ENCODE results near the gene P3H3. TPM values are rescaled to one million over a fixed set of nuclear protein-coding genes. Genes with fewer than 3 reads are reported as not detected.
A peak's percentile ranks its signal among the peaks of the same experiment; 100 is the strongest.

The P3H3 gene
- total and polyA plus RNA-seq, 2 of the 4 experiments (the other 2 are of a cell fraction): 27.8 to 83.9 TPM

DNA sequence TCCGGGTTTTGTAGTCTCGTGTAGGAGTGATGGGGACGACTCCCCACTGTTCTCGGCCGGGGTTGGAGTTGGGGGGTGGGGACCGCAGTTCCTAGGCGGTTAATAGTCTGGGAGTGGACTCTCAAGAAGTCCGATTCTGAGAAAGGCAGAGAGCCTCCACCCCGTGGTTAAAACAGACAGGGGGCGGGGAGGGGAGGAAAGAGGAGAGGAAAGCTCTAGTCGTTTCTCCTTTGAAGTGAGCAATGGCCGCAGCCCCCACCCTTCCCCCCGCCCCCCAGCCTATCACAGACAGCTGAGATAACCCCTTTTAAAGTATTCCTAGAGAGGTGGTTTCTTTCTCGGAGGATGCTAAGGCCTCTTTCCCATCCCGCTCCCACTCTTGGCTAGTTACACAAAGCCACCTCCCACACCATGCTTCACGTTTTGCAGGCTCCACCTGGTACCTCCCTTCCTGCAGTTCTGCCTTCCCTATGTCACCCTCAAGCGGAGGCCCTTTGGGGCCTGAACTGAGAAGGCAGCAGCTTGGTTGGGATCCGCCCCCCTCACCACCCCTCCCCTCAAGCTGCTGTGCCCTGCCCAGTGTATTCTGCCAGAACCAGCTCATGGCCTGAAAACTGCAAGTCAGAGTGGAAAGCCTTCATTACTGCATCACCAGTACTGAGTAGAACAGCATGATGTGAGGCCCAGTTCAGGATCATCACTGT, 24.6 kb downstream of the P3H3 start:
- no TSS peak for BruUV-seq (replicated peaks)
- peak overlapping the region; percentile 67 for H3K56ac ChIP-seq (ENCODE audit: extremely low read depth, insufficient read depth, low read length)
- H3K4ac ChIP-seq (ENCODE audit: low read depth, low read length): peak overlapping the region; percentile 85
- peaks cover 5% of the 10 kb centered on the region for H3K4me1 ChIP-seq (ENCODE audit: control insufficient read depth, insufficient read depth, low read length)
- H2BK15ac ChIP-seq (ENCODE audit: low read depth, low read length): no peak overlapping the region; the same call in 2 of the 3 replicates
- peak overlapping the region; percentile 84 for H2AK5ac ChIP-seq (ENCODE audit: low read depth, low read length)
- peak overlapping the region; percentile 90 for H2BK5ac ChIP-seq (ENCODE audit: low read depth, low read length, poor library complexity, severe bottlenecking)
- H4K91ac ChIP-seq (ENCODE audit: insufficient read depth, low read depth, low read length): peak overlapping the region; percentile 72
- peak overlapping the region; percentile 72 for H3K14ac ChIP-seq (replicated peaks; ENCODE audit: low read depth, low read length)
- H3K18ac ChIP-seq (ENCODE audit: low read depth, low read length): no peak overlapping the region; the same call in 1 of the 2 replicates
- peak overlapping the region; percentile 99 for H2AFZ ChIP-seq (replicated peaks; ENCODE audit: low read length, poor library complexity)
- intact Hi-C loops (cut with micrococcal nuclease) (loop anchor here (2.0 kb wide), 1 partner anchor 16 kb away; no protein-coding TSS in a partner anchor), in situ Hi-C loops (cut with MboI; ENCODE audit: low sequenced_read_pairs) (no loop called here), dilution Hi-C loops (cut with HindIII; ENCODE audit: low sequenced_read_pairs, unreplicated experiment) (no loop called here)
- peaks cover 15% of the 10 kb centered on the region for H4K20me1 ChIP-seq (ENCODE audit: insufficient read depth, low read length)
- H3K4me2 ChIP-seq (ENCODE audit: low read depth, low read length): peak overlapping the region; percentile 89
- H3K36me3 ChIP-seq (ENCODE audit: control insufficient read depth, insufficient read depth, low read length): peaks cover 32% of the 10 kb centered on the region
- no peaks in the 10 kb centered on the region for H3K9me3 ChIP-seq (ENCODE audit: control insufficient read depth, insufficient read depth, low read length)
- TF ChIP-seq MAZ (IDR thresholded peaks at IDR 0.05; ENCODE audit: borderline replicate concordance, low read depth, low read length): peak; percentile 67
- TF ChIP-seq, protein P1, sequence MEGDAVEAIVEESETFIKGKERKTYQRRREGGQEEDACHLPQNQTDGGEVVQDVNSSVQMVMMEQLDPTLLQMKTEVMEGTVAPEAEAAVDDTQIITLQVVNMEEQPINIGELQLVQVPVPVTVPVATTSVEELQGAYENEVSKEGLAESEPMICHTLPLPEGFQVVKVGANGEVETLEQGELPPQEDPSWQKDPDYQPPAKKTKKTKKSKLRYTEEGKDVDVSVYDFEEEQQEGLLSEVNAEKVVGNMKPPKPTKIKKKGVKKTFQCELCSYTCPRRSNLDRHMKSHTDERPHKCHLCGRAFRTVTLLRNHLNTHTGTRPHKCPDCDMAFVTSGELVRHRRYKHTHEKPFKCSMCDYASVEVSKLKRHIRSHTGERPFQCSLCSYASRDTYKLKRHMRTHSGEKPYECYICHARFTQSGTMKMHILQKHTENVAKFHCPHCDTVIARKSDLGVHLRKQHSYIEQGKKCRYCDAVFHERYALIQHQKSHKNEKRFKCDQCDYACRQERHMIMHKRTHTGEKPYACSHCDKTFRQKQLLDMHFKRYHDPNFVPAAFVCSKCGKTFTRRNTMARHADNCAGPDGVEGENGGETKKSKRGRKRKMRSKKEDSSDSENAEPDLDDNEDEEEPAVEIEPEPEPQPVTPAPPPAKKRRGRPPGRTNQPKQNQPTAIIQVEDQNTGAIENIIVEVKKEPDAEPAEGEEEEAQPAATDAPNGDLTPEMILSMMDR (conservative IDR thresholded peaks at IDR 0.05; ENCODE audit: low read depth, low read length): no peak
- TF ChIP-seq POLR2A (IDR thresholded peaks at IDR 0.05; ENCODE audit: low read depth, low read length): peak; percentile 64
- TF ChIP-seq MXI1 (IDR thresholded peaks at IDR 0.05; ENCODE audit: borderline replicate concordance, low read depth, low read length): peak; percentile 54
- peak; percentile 61; the same call in 1 of the 2 replicates for TF ChIP-seq NFE2L2 (IDR thresholded peaks at IDR 0.05; ENCODE audit: low read depth, low read length)
- TF ChIP-seq, protein P2, sequence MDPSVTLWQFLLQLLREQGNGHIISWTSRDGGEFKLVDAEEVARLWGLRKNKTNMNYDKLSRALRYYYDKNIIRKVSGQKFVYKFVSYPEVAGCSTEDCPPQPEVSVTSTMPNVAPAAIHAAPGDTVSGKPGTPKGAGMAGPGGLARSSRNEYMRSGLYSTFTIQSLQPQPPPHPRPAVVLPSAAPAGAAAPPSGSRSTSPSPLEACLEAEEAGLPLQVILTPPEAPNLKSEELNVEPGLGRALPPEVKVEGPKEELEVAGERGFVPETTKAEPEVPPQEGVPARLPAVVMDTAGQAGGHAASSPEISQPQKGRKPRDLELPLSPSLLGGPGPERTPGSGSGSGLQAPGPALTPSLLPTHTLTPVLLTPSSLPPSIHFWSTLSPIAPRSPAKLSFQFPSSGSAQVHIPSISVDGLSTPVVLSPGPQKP (IDR thresholded peaks at IDR 0.05; ENCODE audit: borderline replicate concordance, low read depth, low read length): no peak
- peak; percentile 34; the same call in 1 of the 2 replicates for TF ChIP-seq BHLHE40 (IDR thresholded peaks at IDR 0.05; ENCODE audit: low read depth, low read length)
- TF ChIP-seq RAD21 (IDR thresholded peaks at IDR 0.05; ENCODE audit: low read length): no peak
- H2BK120ac ChIP-seq (ENCODE audit: low read depth, low read length): no peak overlapping the region
- peak overlapping the region; percentile 47 for H3K27ac ChIP-seq (ENCODE audit: insufficient read depth, low read length)
- H3K79me1 ChIP-seq (ENCODE audit: low read depth in 1 of 2, low read length in 2 of 2): peaks cover 20 to 47% of the 10 kb centered on the region in 2 experiments
- no peaks in the 10 kb centered on the region for H3K9me1 ChIP-seq (ENCODE audit: insufficient read depth, low read length)
- ATAC-seq (ENCODE audit: low read depth) (peak; percentile 4), DNase-seq (peak; percentile 79)
- peak overlapping the region; percentile 61; the same call in 1 of the 2 replicates for H3K23ac ChIP-seq (ENCODE audit: low read depth, low read length)
- CTCF ChIA-PET: interaction anchor here (0.6 to 3.3 kb wide), 6 partner anchors 11 to 99 kb away, joined by 3 to 11 read pairs (median 3); partner anchors contain the start of gene SPSB2
- POLR2A ChIA-PET (ENCODE audit: unreplicated experiment): interaction anchor here (0.7 to 1.3 kb wide), 5 partner anchors 9 to 24 kb away, joined by 3 to 6 read pairs (median 3); partner anchors contain the start of gene TPI1
- H3K27me3 ChIP-seq (ENCODE audit: control insufficient read depth, insufficient read depth, low read length): no peaks in the 10 kb centered on the region
- H4K8ac ChIP-seq (ENCODE audit: low read depth in 2 of 2, low read length in 2 of 2): peak overlapping the region; percentile 29 to 81; a peak in 3 of 4 replicates
- WGBS, 2 experiments (ENCODE audit: extremely low coverage in 2 of 2, insufficient read length in 1 of 2): 0% methylated on average over 3 of the region's 18 CpGs; no CpG with 5 or more reads in 1 of the 2 experiments
- peak overlapping the region; percentile 72 for H4K5ac ChIP-seq (ENCODE audit: low read depth, low read length)
- H3K4me3 ChIP-seq (ENCODE audit: insufficient read depth, low read depth, low read length): peak overlapping the region; percentile 56
- peak overlapping the region; percentile 97 for H2AK9ac ChIP-seq (replicated peaks; ENCODE audit: low read depth, low read length, poor library complexity)
- H3K9ac ChIP-seq (ENCODE audit: low read depth, low read length): peak overlapping the region; percentile 54
- no peak overlapping the region for H2BK20ac ChIP-seq (ENCODE audit: low read depth, low read length)
